OCI-LY7 (cell line): ENCODE measurements around the gene RNF13. TPM values are rescaled to one million over a fixed set of nuclear protein-coding genes. Genes with fewer than 3 reads are reported as not detected.

Experiments used
- BruUV-seq: library from RNA; stranded (reverse); fragments of 400-500 nt; replicated peaks from 2 replicates; lab custom pipeline; 2021; lab: Mats Ljungman, UMichigan
- CTCF ChIA-PET: fragments of 300-600 bp; sonication (Branson Sonifier 250); formaldehyde crosslinking; loops from one replicate; lab custom pipeline; 2022; ENCODE audit warnings: antibody characterized with exemption; ENCODE audit not compliant: unreplicated experiment; lab: Charles Lee
- POLR2A ChIA-PET: fragments of 300-600 bp; sonication (Branson Sonifier 250); formaldehyde crosslinking; loops from one replicate; lab custom pipeline; 2022; ENCODE audit warnings: antibody characterized with exemption; lab: Charles Lee
- DNase-seq: peaks from one replicate; pipeline ENCODE4 v3.0.0-alpha.2; 2015; ENCODE audit warnings: low spot score
- H2AFZ ChIP-seq: fragments of 200-600 bp; sonication (generic), shearing (Covaris generic); 2 replicates; pipeline ENCODE4 v1.6.1; 2014; ENCODE audit warnings: mild to moderate bottlenecking, antibody characterized with exemption, low read length, moderate library complexity
- H3K27ac ChIP-seq: fragments of 200-600 bp; sonication (generic); 2 replicates; pipeline ENCODE4 v1.5.1; 2014; ENCODE audit warnings: mixed run types, low read depth, mild to moderate bottlenecking, moderate library complexity, low read length, inconsistent platforms; ENCODE audit not compliant: poor library complexity, severe bottlenecking
- H3K36me3 ChIP-seq: fragments of 200-600 bp; sonication (generic); 2 replicates; pipeline ENCODE4 v1.6.1; 2014; ENCODE audit warnings: mild to moderate bottlenecking, antibody characterized with exemption, low read length, moderate library complexity, mixed read lengths; ENCODE audit not compliant: insufficient read depth
- H3K4me1 ChIP-seq: fragments of 200-600 bp; sonication (generic); 2 replicates; pipeline ENCODE4 v1.5.1; 2014; ENCODE audit warnings: mild to moderate bottlenecking, low read length; ENCODE audit not compliant: insufficient read depth, poor library complexity, severe bottlenecking
- H3K4me2 ChIP-seq: fragments of 200-600 bp; sonication (generic); 2 replicates; pipeline ENCODE4 v1.6.1; 2014; ENCODE audit warnings: mild to moderate bottlenecking, low read length
- H3K4me3 ChIP-seq: fragments of 200-600 bp; sonication (generic); 2 replicates; pipeline ENCODE4 v1.5.1; 2014; ENCODE audit warnings: mild to moderate bottlenecking, low read depth, low read length; ENCODE audit not compliant: poor library complexity, severe bottlenecking
- H3K79me2 ChIP-seq: fragments of 200-600 bp; sonication (generic); 2 replicates; pipeline ENCODE4 v1.6.1; 2016; ENCODE audit warnings: low read depth, mild to moderate bottlenecking, low read length, moderate library complexity, mixed read lengths; ENCODE audit not compliant: insufficient read depth
- H3K9me2 ChIP-seq: fragments of 200-600 bp; sonication (generic); 2 replicates; pipeline ENCODE4 v1.6.1; 2016; ENCODE audit warnings: mild to moderate bottlenecking, low read length, mixed read lengths; ENCODE audit not compliant: insufficient read depth
- H3K9me3 ChIP-seq: fragments of 200-600 bp; sonication (generic); 2 replicates; pipeline ENCODE4 v1.6.1; 2014; ENCODE audit warnings: mild to moderate bottlenecking, mixed run types, low read length, mixed read lengths
- H4K20me1 ChIP-seq: fragments of 200-600 bp; sonication (generic); 2 replicates; pipeline ENCODE4 v1.6.1; 2014; ENCODE audit warnings: mild to moderate bottlenecking, antibody characterized with exemption, low read length, moderate library complexity, mixed read lengths; ENCODE audit not compliant: insufficient read depth
- CTCF ChIP-seq: fragments of 200-600 bp; sonication (generic); conservative IDR thresholded peaks from 2 replicates; pipeline ENCODE4 v1.5.1; 2014; ENCODE audit warnings: mild to moderate bottlenecking, antibody characterized with exemption, low read length, moderate library complexity, mixed read lengths
- EZH2phosphoT487 ChIP-seq: fragments of 200-600 bp; sonication (generic); IDR thresholded peaks from 2 replicates; pipeline ENCODE4 v1.6.1; 2018; ENCODE audit warnings: low read depth, borderline replicate concordance, mild to moderate bottlenecking, mixed run types, antibody characterized with exemption, low read length, moderate library complexity, mixed read lengths
- intact Hi-C: fragments of 100-400 bp; cut with micrococcal nuclease; formaldehyde crosslinking; loops from one replicate; pipeline ENCODE4 v1.10.0; 2022; ENCODE audit not compliant: unreplicated experiment
- total RNA-seq, 2 experiments: library from RNA; depleted of rRNA in 1 of 2; stranded (reverse); fragments of >200 nt in 1 of 2; shearing (Covaris generic) in 1 of 2; gene quantifications; 2 replicates each; pipeline ENCODE4 v1.2.3, GENCODE V29; 2014 to 2022

RNF13 gene
- total RNA-seq, 2 experiments from 2014 or later: 26.2 to 37.3 TPM

GRCh38 chr3:149772861-149773260, 40.2 kb upstream of the RNF13 start:
- no peaks in the 10 kb centered on the region for H3K9me2 ChIP-seq
- no peaks in the 10 kb centered on the region for H4K20me1 ChIP-seq
- no peaks in the 10 kb centered on the region for H3K9me3 ChIP-seq
- no peak overlapping the region for H3K4me2 ChIP-seq
- H3K27ac ChIP-seq: no peak overlapping the region
- no peaks in the 10 kb centered on the region for H3K36me3 ChIP-seq
- ChIA-PET CTCF (interaction anchor here (1.1 to 2.6 kb wide), 2 partner anchors 35 to 38 kb away, joined by 3 to 8 read pairs; no protein-coding TSS in a partner anchor), POLR2A (interaction anchor here (1.0 to 1.3 kb wide), 3 partner anchors 23 to 79 kb away, joined by 3 read pairs; no protein-coding TSS in a partner anchor)
- no peak overlapping the region for H2AFZ ChIP-seq
- intact Hi-C loops: no loop called here
- no peak overlapping the region for H3K4me3 ChIP-seq
- TF ChIP-seq CTCF: no peak
- TF ChIP-seq EZH2phosphoT487: no peak
- no peaks in the 10 kb centered on the region for H3K4me1 ChIP-seq
- BruUV-seq: no TSS peak
- DNase-seq: no peak
- H3K79me2 ChIP-seq: no peaks in the 10 kb centered on the region

- intact Hi-C loops: no loop called here
- POLR2A ChIA-PET: interaction anchor here (1.1 kb wide), 1 partner anchor 10 kb away, joined by 3 read pairs; no protein-coding TSS in a partner anchor
Observed at GRCh38 chr3:149776170-149776569, 36.8 kb upstream of the RNF13 start.

More at GRCh38 chr3:149776170-149776569, 36.8 kb upstream of the RNF13 start:
- CTCF ChIA-PET: interaction anchor here (0.6 to 1.1 kb wide), 2 partner anchors 32 to 986 kb away, joined by 3 read pairs; no protein-coding TSS in a partner anchor
- Histone ChIP-seq H3K4me3 (no peak overlapping the region), H2AFZ (no peak overlapping the region), H3K36me3 (no peaks in the 10 kb centered on the region), H3K4me2 (no peak overlapping the region), H3K9me2 (no peaks in the 10 kb centered on the region), H3K79me2 (no peaks in the 10 kb centered on the region), H3K9me3 (no peaks in the 10 kb centered on the region), H3K4me1 (peaks cover 7% of the 10 kb centered on the region), H4K20me1 (no peaks in the 10 kb centered on the region), H3K27ac (no peak overlapping the region)
- DNase-seq: no peak
- no TSS peak for BruUV-seq
- TF ChIP-seq EZH2phosphoT487 (no peak), CTCF (no peak)
